ENCODE data around the gene TNP2.
"Not testable (repeated sequence)": the region's sequence is repeated elsewhere in the genome, so short reads cannot be mapped to it uniquely, and the experiment has no call there.

TNP2 gene

DNA sequence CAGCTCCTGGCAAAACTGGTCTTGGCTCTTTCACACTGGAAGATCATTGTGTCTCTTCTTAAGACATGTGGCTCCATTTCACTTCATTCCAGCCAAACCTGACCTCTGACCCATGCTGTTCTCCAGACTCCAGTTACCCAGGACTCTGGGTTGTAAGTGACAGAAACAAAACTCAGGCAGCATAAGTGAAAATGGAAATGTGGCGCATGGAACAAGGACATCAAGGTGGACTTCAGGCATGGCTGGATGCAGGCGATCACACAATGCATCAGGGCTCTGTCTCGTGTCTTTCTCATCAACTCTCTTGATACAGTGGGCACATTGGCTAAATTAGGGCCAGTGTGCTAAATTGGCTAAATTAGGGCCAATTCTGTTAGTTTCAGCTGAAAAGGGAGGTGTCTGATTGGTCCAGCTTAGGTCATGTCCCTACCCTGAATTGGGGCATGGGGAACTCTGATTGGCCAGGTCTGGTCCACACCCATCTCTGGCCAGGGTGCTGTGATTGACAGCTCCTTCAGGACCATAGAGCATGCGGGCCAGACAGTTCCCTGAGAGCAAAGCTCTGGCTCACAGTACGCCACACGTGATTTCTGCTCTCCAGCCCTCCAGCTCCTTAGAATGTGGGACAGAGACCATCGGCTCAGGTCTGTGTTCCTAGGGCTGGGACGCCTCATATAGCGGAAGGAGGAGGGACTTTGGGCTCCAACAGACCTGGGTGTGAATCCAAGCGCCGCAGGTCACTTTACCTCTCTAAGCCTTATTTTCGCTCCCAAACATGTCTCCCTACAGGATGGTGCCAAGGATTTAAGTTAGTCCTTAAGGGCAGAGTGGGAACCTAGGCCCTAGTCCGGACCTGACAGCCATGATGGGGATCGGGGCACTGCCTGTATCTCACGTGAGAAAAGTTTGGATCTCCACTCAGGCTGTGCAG lies 30.6 kb downstream of the TNP2 start:
- DNase-seq: no peak

DNA sequence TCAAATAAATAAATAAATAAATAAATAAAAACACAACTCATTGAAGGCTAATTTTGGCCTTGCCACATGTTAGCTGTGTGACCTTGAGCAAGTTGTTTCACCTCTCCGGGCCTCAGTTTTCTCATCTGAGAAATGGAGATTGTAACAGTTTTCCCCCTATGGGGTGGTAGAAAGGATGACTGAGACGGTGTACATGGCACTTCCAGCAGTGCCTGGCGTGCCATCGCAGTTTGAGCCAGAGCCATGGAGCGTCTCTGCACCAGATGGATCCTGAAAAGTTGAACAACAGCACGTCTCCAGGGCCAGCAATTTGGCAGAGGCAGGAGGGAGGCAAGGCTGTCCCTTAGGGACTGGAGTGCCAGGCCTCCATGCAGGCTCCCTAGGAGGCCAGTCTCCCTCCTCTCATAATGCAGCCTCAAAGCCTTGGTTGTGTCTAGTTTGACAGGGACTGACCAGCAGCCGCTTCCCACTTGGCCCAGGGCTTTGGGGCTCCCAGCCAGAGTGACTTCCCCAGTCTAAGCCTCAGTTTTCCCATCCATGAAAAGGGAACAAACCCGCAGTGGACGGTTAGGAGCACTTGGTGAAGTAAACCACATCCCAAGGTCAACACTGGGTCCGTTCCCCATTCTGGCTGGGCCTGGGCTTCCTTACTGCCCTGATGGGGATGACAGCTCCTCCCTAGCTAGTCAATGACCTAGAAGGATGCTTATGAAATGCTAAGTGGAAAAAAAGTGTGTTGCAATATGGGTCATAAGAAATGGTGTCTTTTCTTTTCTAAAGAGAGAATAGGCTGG lies 32.5 kb downstream of the TNP2 start:
- no peak for DNase-seq

DNA sequence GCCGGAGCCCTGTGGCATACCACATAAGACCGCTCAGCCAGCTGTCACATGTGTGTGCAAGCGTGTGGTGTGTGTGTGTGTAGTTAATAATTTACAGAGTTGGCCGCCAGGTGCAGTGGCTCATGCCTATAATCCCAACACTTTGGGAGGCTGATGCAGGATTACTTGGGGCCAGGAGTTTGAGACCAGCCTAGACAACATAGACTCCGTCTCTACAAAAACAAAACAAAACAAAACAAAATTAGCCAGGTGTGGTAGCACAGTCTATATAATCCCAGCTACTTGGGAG lies 33.5 kb downstream of the TNP2 start:
- no peak for DNase-seq

DNA sequence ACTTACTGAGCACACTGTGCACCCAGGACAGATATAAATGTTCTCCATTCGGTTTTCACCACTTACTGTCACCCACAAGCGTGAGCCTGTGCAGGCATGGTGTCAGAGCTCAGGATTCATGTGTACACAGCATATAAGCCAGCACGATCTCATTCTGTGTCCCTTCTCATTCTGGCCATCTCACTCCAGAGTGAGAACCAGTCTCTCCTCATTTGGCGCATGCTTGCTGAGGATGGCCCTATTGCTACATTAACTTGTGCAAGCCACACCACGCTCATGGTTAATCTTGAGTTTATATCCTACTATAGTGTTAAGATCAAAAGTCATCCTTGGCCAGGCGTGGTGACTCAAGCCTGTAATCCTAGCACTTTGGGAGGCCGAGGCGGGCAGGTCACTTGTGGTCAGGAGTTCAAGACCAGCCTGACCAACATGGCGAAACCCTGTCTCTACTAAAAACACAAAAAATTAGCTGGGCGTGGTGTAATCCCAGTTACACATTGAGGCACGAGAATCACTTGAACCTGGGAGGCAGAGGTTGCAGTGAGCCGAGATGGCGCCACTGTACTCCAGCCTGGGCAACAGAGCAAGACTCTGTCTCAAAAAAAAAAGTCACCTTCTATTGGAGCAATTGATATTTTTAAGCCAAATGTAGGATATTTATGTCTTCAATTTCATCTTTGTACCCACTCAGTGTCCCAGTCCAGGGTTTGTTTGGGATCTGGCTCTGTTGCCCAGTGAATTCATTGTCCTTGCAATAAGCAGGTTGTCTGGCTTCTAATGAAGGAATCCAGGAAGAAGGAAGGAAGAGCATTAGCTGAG lies 34.0 kb downstream of the TNP2 start:
- DNase-seq: no peak

- DNase-seq: no peak
These were observed 35.3 kb downstream of the TNP2 start for GRCh38 chr16:11233727-11234376.

- peak in 1 of 2 donors; percentile 1 for DNase-seq
These were observed 36.0 kb downstream of the TNP2 start for GRCh38 chr16:11232852-11233726.

- DNase-seq: no peak
These were observed 36.7 kb downstream of the TNP2 start for GRCh38 chr16:11232302-11232851.

GRCh38 chr16:11231367-11231970 lies 37.7 kb downstream of the TNP2 start:
- no peak for DNase-seq

DNA sequence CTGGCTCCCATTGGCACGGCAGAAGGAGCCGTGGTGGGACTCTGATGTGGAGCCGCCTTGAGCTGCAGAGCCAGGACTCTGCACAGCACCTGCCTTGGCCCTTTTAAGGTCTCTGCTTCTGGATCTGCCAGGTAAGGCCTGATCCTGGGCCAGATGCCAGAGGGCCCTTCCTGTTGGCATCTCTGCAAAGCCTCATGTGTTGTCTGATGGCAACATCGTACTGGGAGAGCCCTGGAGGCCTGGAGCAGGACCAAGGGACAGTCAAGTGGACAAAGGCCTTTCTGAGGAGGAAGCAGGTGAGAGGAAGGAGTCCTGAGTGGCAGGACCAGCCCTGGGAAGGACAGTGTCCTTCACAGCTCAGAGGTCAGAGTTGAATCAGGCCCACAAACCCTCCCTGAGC lies 39.2 kb downstream of the TNP2 start:
- DNase-seq: no peak

DNA sequence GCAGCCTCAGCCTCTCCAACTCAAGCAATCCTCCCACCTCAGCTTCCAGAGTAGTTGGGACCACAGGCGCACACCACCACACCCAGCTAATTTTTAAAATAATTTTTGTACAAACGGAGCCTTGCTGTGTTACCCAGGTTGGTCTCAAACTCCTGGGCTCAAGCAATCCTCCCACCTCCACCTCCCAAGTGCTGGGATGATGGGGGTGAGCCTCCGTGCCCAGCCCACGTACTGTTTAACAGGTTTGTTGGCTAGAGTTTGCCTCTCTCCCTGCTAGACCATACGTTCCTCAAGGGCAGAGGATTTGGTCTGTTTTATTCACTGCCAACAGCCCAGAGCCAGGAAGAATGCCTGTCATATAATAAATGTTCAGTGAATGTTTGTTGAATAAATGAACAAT lies 39.7 kb downstream of the TNP2 start:
- no peak for DNase-seq

- DNase-seq: no peak
These were observed 43.2 kb downstream of the TNP2 start for GRCh38 chr16:11225677-11226549.

DNA sequence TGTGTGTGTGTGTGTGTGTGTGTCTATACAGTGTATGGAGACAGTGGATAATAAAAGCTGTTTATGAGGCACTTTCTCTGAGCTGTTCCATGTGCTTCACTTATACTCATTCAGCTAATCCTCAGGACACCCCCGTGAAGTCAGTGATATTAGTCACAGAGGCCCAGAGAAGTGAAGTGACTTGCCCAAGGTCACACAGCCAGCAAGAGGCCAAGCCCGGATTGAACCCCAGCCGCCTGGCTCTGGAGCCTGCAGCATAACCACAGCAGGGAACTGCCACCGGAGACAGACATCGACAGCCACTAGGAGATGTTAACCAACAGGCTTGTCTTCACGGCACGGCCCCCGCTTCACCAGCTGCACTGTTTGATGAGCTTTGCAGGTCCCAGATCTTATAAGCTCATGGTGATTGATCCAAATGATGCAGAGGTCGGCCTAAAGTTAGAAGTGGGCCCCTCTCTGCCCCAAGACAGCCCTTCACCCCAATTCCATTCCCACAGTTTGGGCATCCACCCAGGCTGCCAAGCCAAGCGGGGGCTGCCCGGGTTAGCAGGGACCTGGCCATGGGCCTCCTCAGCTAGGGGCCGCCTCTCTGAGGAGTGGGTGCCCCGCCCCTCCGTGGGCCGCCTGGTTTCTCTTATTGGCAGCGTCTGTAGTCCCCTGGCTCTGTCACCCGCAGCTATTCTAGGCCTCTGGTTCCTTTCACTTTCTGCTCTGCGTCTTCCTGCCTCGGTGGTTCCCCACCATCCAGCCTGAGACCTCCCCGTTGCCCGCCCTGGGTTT lies 44.0 kb downstream of the TNP2 start:
- DNase-seq: no peak

GRCh38 chr16:11224096-11224893 lies 44.8 kb downstream of the TNP2 start:
- DNase-seq: peak in 1 of 2 donors; percentile 5

DNA sequence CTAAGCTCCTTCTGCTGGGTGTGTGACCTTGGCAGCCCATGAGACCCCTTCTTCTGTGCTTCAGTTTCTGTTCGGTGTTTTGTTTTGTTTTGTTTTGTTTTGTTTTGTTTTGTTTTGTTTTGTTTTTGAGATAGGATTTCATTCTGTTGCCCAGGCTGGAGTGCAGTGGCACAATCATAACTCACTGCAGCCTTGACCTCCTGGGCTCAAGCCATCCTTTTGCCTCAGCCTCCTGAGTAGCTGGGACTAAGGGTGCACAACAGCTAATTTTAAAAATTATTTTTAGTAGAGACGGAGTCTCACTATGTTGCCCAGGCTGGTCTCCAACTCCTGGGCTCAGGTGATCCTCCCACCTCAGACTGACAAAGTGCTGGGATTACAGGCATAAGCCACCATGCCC lies 48.6 kb downstream of the TNP2 start:
- not testable (repeated sequence) for DNase-seq

- no peak for DNase-seq
These were observed 49.9 kb downstream of the TNP2 start for GRCh38 chr16:11219178-11219577.

- no peak for DNase-seq
These were observed 50.5 kb downstream of the TNP2 start for GRCh38 chr16:11218604-11218962.
